Trophoblast cell (in vitro differentiated cells and primary cell): ENCODE results near the gene ZNF423.

Source experiments
- DNase-seq, 2 donors: peaks; one replicate each; pipeline ENCODE4 v3.0.0-alpha.2; 2016
- H2AFZ ChIP-seq: 2 replicates; pipeline ENCODE4 v1.6.1; 2013; ENCODE audit warnings: low read length, moderate library complexity, mild to moderate bottlenecking; ENCODE audit not compliant: insufficient read depth, poor library complexity
- H2AK5ac ChIP-seq: 2 replicates; pipeline ENCODE4 v1.6.1; 2013; ENCODE audit warnings: mild to moderate bottlenecking, low read length
- H2BK120ac ChIP-seq: 2 replicates; pipeline ENCODE4 v1.6.1; 2013; ENCODE audit warnings: low read length, mild to moderate bottlenecking, moderate library complexity; ENCODE audit not compliant: insufficient read depth, poor library complexity
- H2BK12ac ChIP-seq: 2 replicates; pipeline ENCODE4 v1.6.1; 2013; ENCODE audit warnings: mild to moderate bottlenecking, low read length, moderate library complexity
- H2BK5ac ChIP-seq: 2 replicates; pipeline ENCODE4 v1.6.1; 2013; ENCODE audit warnings: low read length, low read depth, moderate library complexity, mild to moderate bottlenecking; ENCODE audit not compliant: poor library complexity
- H3K14ac ChIP-seq: 2 replicates; pipeline ENCODE4 v1.6.1; 2013; ENCODE audit warnings: mild to moderate bottlenecking, low read length
- H3K18ac ChIP-seq: 2 replicates; pipeline ENCODE4 v1.6.1; 2013; ENCODE audit warnings: mild to moderate bottlenecking, low read length
- H3K23ac ChIP-seq: 2 replicates; pipeline ENCODE4 v1.6.1; 2013; ENCODE audit warnings: low read length
- H3K27ac ChIP-seq: 2 replicates; pipeline ENCODE4 v1.5.1; 2013; ENCODE audit warnings: low read depth, mild to moderate bottlenecking, inconsistent platforms, low read length, moderate library complexity
- H3K27me3 ChIP-seq: 2 replicates; pipeline ENCODE4 v1.6.1; 2013; ENCODE audit warnings: inconsistent platforms, mild to moderate bottlenecking, low read length, moderate library complexity; ENCODE audit not compliant: insufficient read depth
- H3K36me3 ChIP-seq, 2 experiments: 1 replicate in 1 of 2; 2 replicates in 1 of 2; pipeline ENCODE4 v1.6.1; 2013; ENCODE audit warnings: low read length in 2 of 2, mild to moderate bottlenecking in 2 of 2, moderate library complexity in 1 of 2; ENCODE audit not compliant: insufficient read depth in 2 of 2, control insufficient read depth in 1 of 2
- H3K4ac ChIP-seq: 2 replicates; pipeline ENCODE4 v1.6.1; 2013; ENCODE audit warnings: low read depth, mild to moderate bottlenecking, low read length, moderate library complexity
- H3K4me1 ChIP-seq, 2 experiments: 1 replicate in 1 of 2; 2 replicates in 1 of 2; pipeline ENCODE4 v1.6.1; 2013; ENCODE audit warnings: low read length in 2 of 2, mild to moderate bottlenecking in 2 of 2, moderate library complexity in 1 of 2; ENCODE audit not compliant: insufficient read depth in 2 of 2, control insufficient read depth in 1 of 2
- H3K4me2 ChIP-seq: 2 replicates; pipeline ENCODE4 v1.6.1; 2013; ENCODE audit warnings: inconsistent platforms, mild to moderate bottlenecking, low read length, moderate library complexity
- H3K4me3 ChIP-seq: 2 replicates; pipeline ENCODE4 v1.5.1; 2013; ENCODE audit warnings: mild to moderate bottlenecking, low read depth, low read length, inconsistent platforms
- H3K79me1 ChIP-seq: one replicate; pipeline ENCODE4 v1.6.1; 2013; ENCODE audit warnings: low read length
- H3K79me2 ChIP-seq: 2 replicates; pipeline ENCODE4 v1.6.1; 2013; ENCODE audit warnings: low read length, mild to moderate bottlenecking; ENCODE audit not compliant: control insufficient read depth, insufficient read depth, poor library complexity
- H3K9ac ChIP-seq: 2 replicates; pipeline ENCODE4 v1.6.1; 2013; ENCODE audit warnings: mild to moderate bottlenecking, low read length
- H3K9me3 ChIP-seq: 2 replicates; pipeline ENCODE4 v1.6.1; 2013; ENCODE audit warnings: low read depth, mild to moderate bottlenecking, control low read depth, inconsistent platforms, low read length; ENCODE audit not compliant: insufficient read depth
- H4K12ac ChIP-seq: 2 replicates; pipeline ENCODE4 v1.6.1; 2013; ENCODE audit warnings: low read depth, mild to moderate bottlenecking, low read length, moderate library complexity
- H4K8ac ChIP-seq: 2 replicates; pipeline ENCODE4 v1.6.1; 2013; ENCODE audit warnings: low read depth, mild to moderate bottlenecking, low read length, moderate library complexity
- H4K91ac ChIP-seq: one replicate; pipeline ENCODE4 v1.6.1; 2013; ENCODE audit warnings: low read depth, mild to moderate bottlenecking, low read length, moderate library complexity
- WGBS: extraction: QIAGEN DNeasy Blood & Tissue Kit; methylation state at CpG from one replicate; pipeline ENCODE4 v1.1.7; 2013; ENCODE audit warnings: missing lambda C conversion rate; ENCODE audit not compliant: insufficient read length, insufficient coverage; ENCODE audit errors: extremely low coverage; 5-methylcytosine and 5-hydroxymethylcytosine counted together

ZNF423 gene

DNA sequence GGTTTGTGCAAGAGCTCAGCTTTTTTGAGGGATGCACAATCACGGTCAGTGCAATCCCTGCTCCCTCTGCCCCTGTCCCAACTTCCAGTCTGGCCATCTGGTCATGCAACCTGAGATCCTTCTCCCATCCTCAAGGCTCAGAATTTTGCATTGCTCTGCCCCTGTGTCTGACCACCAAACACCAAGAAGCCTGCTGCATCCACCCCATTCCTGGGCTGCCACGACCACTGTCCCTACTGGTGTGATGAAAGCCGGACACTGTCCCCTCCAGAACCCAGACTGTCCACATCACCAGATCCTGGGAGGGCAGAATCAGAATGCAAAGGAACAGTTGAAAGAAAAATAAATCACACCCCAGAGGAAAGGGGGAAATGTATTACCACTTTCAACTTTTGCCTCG is 251.3 kb downstream of the ZNF423 start:
- H3K4ac ChIP-seq, result no peak overlapping the region
- H4K91ac ChIP-seq, result no peak overlapping the region
- no peak for DNase-seq
- no peak overlapping the region for H3K27ac ChIP-seq
- H3K9ac ChIP-seq, result no peak overlapping the region
- no peak overlapping the region for H2AFZ ChIP-seq
- H3K4me1 ChIP-seq, result no peaks in the 10 kb centered on the region
- no peaks in the 10 kb centered on the region for H3K79me2 ChIP-seq
- H2BK5ac ChIP-seq, result no peak overlapping the region
- no peak overlapping the region for H3K4me3 ChIP-seq
- no peak overlapping the region for H3K18ac ChIP-seq
- H3K9me3 ChIP-seq, result no peaks in the 10 kb centered on the region
- H2AK5ac ChIP-seq, result no peak overlapping the region
- H2BK120ac ChIP-seq, result no peak overlapping the region
- no peaks in the 10 kb centered on the region for H3K27me3 ChIP-seq
- no CpG with 5 or more reads among the region's 4 CpGs for WGBS
- H4K8ac ChIP-seq, result no peak overlapping the region
- no peak overlapping the region for H4K12ac ChIP-seq
- H3K14ac ChIP-seq, result no peak overlapping the region
- H3K36me3 ChIP-seq, result no peaks in the 10 kb centered on the region
- H3K79me1 ChIP-seq, result no peaks in the 10 kb centered on the region
- H2BK12ac ChIP-seq, result no peak overlapping the region
- H3K23ac ChIP-seq, result no peak overlapping the region
- H3K4me2 ChIP-seq, result no peak overlapping the region

- Histone ChIP-seq H3K4me3 (no peak overlapping the region), H3K9me3 (no peaks in the 10 kb centered on the region), H4K8ac (no peak overlapping the region), H3K79me1 (no peaks in the 10 kb centered on the region), H3K18ac (no peak overlapping the region), H4K12ac (no peak overlapping the region), H3K4ac (no peak overlapping the region), H3K9ac (no peak overlapping the region), H3K23ac (no peak overlapping the region), H2BK5ac (no peak overlapping the region), H2BK12ac (no peak overlapping the region), H3K14ac (no peak overlapping the region), H2AK5ac (no peak overlapping the region), H3K36me3 (no peaks in the 10 kb centered on the region), H4K91ac (no peak overlapping the region), H3K27ac (no peak overlapping the region), H3K27me3 (no peaks in the 10 kb centered on the region), H2BK120ac (no peak overlapping the region), H3K4me2 (no peak overlapping the region), H3K79me2 (no peaks in the 10 kb centered on the region), H3K4me1 (no peaks in the 10 kb centered on the region), H2AFZ (no peak overlapping the region)
- no peak for DNase-seq
- no CpG with 5 or more reads among the region's 9 CpGs for WGBS
Observed at GRCh38 chr16:49603956-49604355, 252.0 kb downstream of the ZNF423 start.

- Histone ChIP-seq H3K4ac (no peak overlapping the region), H4K91ac (no peak overlapping the region), H2BK12ac (no peak overlapping the region), H3K18ac (no peak overlapping the region), H3K14ac (no peak overlapping the region), H3K23ac (no peak overlapping the region), H2BK5ac (no peak overlapping the region), H3K79me2 (no peaks in the 10 kb centered on the region), H4K8ac (no peak overlapping the region), H2AK5ac (no peak overlapping the region), H2BK120ac (no peak overlapping the region), H3K9ac (no peak overlapping the region), H4K12ac (no peak overlapping the region), H3K79me1 (no peaks in the 10 kb centered on the region), H3K27me3 (no peaks in the 10 kb centered on the region), H3K9me3 (no peaks in the 10 kb centered on the region), H3K4me2 (no peak overlapping the region), H2AFZ (no peak overlapping the region), H3K4me1 (no peaks in the 10 kb centered on the region), H3K36me3 (no peaks in the 10 kb centered on the region), H3K4me3 (no peak overlapping the region), H3K27ac (no peak overlapping the region)
- no peak for DNase-seq
- no CpG with 5 or more reads among the region's 9 CpGs for WGBS
Observed at GRCh38 chr16:49602976-49603310, 253.0 kb downstream of the ZNF423 start.

- Histone ChIP-seq H2AFZ (no peak overlapping the region), H3K9ac (no peak overlapping the region), H4K8ac (no peak overlapping the region), H3K9me3 (no peaks in the 10 kb centered on the region), H3K14ac (no peak overlapping the region), H3K4me1 (no peaks in the 10 kb centered on the region), H3K23ac (no peak overlapping the region), H3K27me3 (no peaks in the 10 kb centered on the region), H3K36me3 (no peaks in the 10 kb centered on the region), H2BK120ac (no peak overlapping the region), H4K12ac (no peak overlapping the region), H2BK12ac (no peak overlapping the region), H3K4ac (no peak overlapping the region), H3K79me1 (no peaks in the 10 kb centered on the region), H2AK5ac (no peak overlapping the region), H3K18ac (no peak overlapping the region), H3K4me2 (no peak overlapping the region), H3K4me3 (no peak overlapping the region), H4K91ac (no peak overlapping the region), H2BK5ac (no peak overlapping the region), H3K79me2 (no peaks in the 10 kb centered on the region), H3K27ac (no peak overlapping the region)
- no peak for DNase-seq
- no CpG with 5 or more reads among the region's 22 CpGs for WGBS
Observed at GRCh38 chr16:49602201-49602975, 253.5 kb downstream of the ZNF423 start.
